ENCODE results near the gene C2CD2. TPM values are rescaled to one million over a fixed set of nuclear protein-coding genes. Genes with fewer than 3 reads are reported as not detected.

Gene C2CD2
- total and polyA plus RNA-seq, 10 of the 15 experiments (the other 5 are each of a cell fraction or from before 2014, with no cell fraction given) = 2.2 to 30.9 (median 9.9) TPM

DNA sequence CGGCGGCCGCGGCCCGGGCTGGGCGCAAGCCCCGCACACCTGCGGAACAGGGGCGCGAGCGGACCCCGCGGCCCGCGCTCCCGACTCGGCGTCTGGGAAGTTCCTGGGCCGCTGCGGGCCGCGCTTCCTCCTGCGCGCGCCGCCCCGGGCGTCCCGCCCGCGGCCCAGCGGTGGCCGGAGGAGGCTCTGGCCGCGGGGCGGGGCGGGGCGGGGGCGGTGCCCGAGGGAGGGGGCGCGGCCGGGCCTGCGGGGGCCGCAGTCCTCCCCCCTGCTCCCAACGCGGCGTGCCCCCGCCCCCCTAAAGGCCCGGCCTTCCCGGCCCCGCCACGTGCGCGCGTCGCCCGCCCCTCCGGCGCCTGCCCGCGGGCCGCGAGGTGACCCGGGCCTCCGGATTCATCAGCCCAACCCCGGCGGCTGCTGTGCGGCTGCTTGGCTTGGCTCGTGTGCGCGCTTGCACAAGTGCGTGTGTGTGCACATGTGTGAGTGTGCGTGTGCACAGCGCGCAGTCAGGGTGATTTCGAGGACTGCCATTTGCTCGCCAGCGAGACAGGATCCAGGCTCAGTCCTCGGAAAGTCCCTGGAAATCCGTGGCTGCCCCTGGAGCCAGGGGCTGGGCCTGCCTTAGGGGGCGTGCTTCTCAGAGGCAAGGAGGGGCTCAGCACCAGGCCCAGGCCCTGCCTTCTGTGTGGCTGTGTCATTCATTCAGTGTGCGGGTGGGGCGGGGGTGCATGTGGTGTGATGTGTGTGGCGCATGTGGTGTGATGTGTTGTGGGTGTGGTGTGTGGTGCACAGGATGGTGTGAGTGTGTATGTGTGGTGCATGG is at the start of gene C2CD2 (continued):
- TF ChIP-seq, protein P1, sequence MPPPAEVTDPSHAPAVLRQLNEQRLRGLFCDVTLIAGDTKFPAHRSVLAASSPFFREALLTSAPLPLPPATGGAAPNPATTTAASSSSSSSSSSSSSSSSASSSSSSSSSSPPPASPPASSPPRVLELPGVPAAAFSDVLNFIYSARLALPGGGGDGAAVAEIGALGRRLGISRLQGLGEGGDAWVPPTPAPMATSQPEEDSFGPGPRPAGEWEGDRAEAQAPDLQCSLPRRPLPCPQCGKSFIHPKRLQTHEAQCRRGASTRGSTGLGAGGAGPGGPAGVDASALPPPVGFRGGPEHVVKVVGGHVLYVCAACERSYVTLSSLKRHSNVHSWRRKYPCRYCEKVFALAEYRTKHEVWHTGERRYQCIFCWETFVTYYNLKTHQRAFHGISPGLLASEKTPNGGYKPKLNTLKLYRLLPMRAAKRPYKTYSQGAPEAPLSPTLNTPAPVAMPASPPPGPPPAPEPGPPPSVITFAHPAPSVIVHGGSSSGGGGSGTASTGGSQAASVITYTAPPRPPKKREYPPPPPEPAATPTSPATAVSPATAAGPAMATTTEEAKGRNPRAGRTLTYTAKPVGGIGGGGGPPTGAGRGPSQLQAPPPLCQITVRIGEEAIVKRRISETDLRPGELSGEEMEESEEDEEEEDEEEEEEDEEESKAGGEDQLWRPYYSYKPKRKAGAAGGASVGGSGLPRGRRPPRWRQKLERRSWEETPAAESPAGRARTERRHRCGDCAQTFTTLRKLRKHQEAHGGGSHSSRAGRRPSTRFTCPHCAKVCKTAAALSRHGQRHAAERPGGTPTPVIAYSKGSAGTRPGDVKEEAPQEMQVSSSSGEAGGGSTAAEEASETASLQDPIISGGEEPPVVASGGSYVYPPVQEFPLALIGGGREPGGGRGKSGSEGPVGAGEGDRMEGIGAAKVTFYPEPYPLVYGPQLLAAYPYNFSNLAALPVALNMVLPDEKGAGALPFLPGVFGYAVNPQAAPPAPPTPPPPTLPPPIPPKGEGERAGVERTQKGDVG (CRISPR knock-in tag; IDR thresholded peaks at IDR 0.05) = no peak
- TF ChIP-seq RB1 (IDR thresholded peaks at IDR 0.05; ENCODE audit: borderline replicate concordance) (peak; percentile 63; the same call in 1 of the 2 replicates), SIX5 (IDR thresholded peaks at IDR 0.05; ENCODE audit: low read depth, low read length, severe bottlenecking) (no peak), E2F8 (IDR thresholded peaks at IDR 0.05; ENCODE audit: low read depth, partially characterized antibody) (no peak), HCFC1 (IDR thresholded peaks at IDR 0.05; ENCODE audit: low read length) (no peak), SP1 (IDR thresholded peaks at IDR 0.05; ENCODE audit: low read depth, low read length) (no peak), ATF2 (IDR thresholded peaks at IDR 0.05; ENCODE audit: low read length) (no peak), BMI1 (IDR thresholded peaks at IDR 0.05; ENCODE audit: borderline replicate concordance) (no peak), WRNIP1 (IDR thresholded peaks at IDR 0.05; ENCODE audit: borderline replicate concordance, low read depth, low read length) (no peak), NFYA (IDR thresholded peaks at IDR 0.05; ENCODE audit: borderline replicate concordance, low read depth, low read length) (no peak), BHLHE40 (IDR thresholded peaks at IDR 0.05; ENCODE audit: borderline replicate concordance in 1 of 2, low read depth in 2 of 2, low read length in 1 of 2) (peak; percentile 75 to 95), CBX5 (IDR thresholded peaks at IDR 0.05; ENCODE audit: low read depth) (no peak), FOS (IDR thresholded peaks at IDR 0.05; ENCODE audit: borderline replicate concordance, extremely low read depth, insufficient read length) (no peak), ZNF622 (IDR thresholded peaks at IDR 0.05) (no peak), SKIL (IDR thresholded peaks at IDR 0.05; ENCODE audit: low read depth, poor library complexity, severe bottlenecking) (no peak), NR2C2 (IDR thresholded peaks at IDR 0.05; ENCODE audit: borderline replicate concordance, control insufficient read depth, insufficient read length, low read depth) (no peak), RAD51 (IDR thresholded peaks at IDR 0.05) (no peak)
- TF ChIP-seq, protein P2, sequence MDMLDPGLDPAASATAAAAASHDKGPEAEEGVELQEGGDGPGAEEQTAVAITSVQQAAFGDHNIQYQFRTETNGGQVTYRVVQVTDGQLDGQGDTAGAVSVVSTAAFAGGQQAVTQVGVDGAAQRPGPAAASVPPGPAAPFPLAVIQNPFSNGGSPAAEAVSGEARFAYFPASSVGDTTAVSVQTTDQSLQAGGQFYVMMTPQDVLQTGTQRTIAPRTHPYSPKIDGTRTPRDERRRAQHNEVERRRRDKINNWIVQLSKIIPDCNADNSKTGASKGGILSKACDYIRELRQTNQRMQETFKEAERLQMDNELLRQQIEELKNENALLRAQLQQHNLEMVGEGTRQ (IDR thresholded peaks at IDR 0.05; ENCODE audit: borderline replicate concordance, low read depth, low read length) = no peak

Data from GM12878 (cell line).